ENCODE data around the gene PTGES3. TPM values are rescaled to one million over a fixed set of nuclear protein-coding genes. Genes with fewer than 3 reads are reported as not detected.

PTGES3 gene
- 83.9 TPM for total RNA-seq

DNA sequence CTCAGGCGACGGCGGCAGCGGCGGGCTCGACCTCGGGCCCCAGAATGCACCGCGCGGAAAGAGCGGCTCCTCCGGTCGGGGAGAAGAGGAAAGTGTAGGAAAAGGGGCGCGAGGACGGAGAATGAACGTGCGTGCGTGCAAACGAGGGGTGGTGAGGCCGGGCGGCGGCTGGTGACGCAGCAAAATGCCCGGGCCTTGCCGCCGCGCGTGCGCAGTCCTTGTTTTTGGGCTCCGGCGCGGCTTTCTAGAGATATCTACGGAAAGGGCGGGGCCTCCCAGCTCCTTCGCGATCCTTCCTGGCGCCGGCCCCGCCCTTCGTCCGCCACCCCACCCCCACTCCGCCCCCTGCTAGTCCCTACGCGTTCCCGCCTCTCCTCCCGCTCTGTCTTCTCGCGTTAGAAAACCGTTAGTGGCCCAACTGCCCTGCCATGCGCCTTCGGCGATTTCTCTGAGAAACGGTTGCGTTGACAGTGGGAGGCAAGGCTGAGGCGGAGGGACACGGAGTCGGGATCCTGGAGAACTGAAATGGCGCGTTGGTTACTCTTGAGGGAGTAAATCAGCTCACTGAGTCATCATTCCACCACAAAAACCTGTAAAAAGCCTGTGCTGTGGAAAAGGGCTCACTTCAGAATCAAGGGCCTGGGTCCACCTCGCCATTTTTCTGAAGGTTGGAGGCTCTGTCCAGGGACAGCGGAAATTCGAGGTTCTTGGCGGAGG, at the start of gene PTGES3:
TSS of gene PTGES3 (minus strand) at position 156 of the 717 bp plus-strand sequence. CDS start 285 bp downstream, outside the sequence.

DNA sequence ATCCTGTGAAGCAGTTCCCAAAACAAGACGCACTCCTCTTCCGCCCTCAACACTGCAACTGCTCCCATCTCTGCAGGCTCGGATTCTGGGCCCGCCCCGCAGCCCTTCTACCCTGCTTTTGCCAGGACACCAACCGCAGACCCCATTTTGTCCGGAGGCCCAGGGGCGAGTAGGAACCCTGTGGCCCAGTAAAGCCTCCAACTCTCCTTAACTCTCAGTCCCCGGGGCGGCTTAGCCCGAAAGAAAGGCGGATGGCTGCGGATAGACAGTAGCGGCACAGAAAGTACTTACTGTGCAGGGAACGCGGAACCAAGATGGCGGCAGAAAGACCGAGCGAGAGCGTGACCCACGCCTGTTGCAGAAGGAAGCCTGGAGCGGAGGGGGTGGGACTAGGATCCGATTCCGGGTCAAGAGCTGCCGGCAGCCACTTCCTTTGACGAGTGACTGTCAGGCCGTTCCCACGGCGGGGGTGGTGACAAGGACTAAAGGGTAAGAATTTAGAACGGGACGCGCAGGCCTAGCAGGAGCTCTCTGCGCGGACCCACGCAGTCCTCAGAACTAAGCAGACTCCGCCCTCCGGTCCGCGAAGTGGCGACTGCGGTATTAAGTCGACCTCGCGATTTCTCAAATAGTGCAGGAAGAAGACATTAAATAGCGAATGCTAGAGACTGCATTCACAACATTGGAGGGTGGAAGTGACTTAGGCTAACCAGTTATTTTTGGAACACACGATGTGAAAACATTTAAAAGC, 37.1 kb upstream of the PTGES3 start, which contains the start of gene NACA:
TSS of gene NACA (minus strand) at position 328 of the 751 bp plus-strand sequence. CDS start 778 bp downstream, outside the sequence.

GRCh38 chr12:56645717-56646446, 42.2 kb downstream of the PTGES3 start, which contains the start of gene ATP5F1B:
Gene ATP5F1B, minus strand, starts transcription at chr12:56645984. Its CDS starts 21 bp downstream, at chr12:56645963.

GRCh38 chr12:56630180-56630632, 57.9 kb downstream of the PTGES3 start, which contains the start of gene BAZ2A:
Gene BAZ2A, minus strand, starts transcription at chr12:56630326. Its CDS starts 12,796 bp downstream, at chr12:56617530.

Small RNA genes within 50 kb of the gene (small RNA-seq; reads per million reads assigned to genes)
- gene RN7SL809P (ENCODE audit: low replicate concordance) = not detected
- 4,837 reads per million, percentile 100 among the genes with 10 or more reads in this experiment for gene SNORD59A (ENCODE audit: low replicate concordance)

Other genes with a start within 250 kb of the PTGES3 start
- gene TIMELESS, start 238.9 kb downstream of the PTGES3 start, total RNA-seq = 5.3 TPM
- not detected for gene MIP, start 233.6 kb downstream of the PTGES3 start, total RNA-seq
- gene SPRYD4, start 219.7 kb downstream of the PTGES3 start, total RNA-seq = 6.3 TPM
- gene GLS2, start 200.1 kb downstream of the PTGES3 start, total RNA-seq = 6.3 TPM
- gene RBMS2, start 166.5 kb downstream of the PTGES3 start, total RNA-seq = 6.3 TPM
- 46.6 TPM for gene BAZ2A, start 58.0 kb downstream of the PTGES3 start, total RNA-seq
- gene ATP5F1B, start 42.3 kb downstream of the PTGES3 start, total RNA-seq = 335 TPM
- gene NACA, start 37.0 kb upstream of the PTGES3 start, total RNA-seq = 1,016 TPM
- 31.0 TPM for gene PRIM1, start 64.0 kb upstream of the PTGES3 start, total RNA-seq
- gene HSD17B6, start 75.0 kb upstream of the PTGES3 start, total RNA-seq = 1.6 TPM
- gene SDR9C7, start 246.1 kb upstream of the PTGES3 start, total RNA-seq = 0.31 TPM